Panc1 (cell line): ENCODE results near the gene LACTB.
"Not testable (repeated sequence)": the region's sequence is repeated elsewhere in the genome, so short reads cannot be mapped to it uniquely, and the experiment has no call there.

Experiments
- POLR2AphosphoS5 ChIP-seq: IDR thresholded peaks from 2 replicates; pipeline ENCODE4 v1.6.1; 2012; ENCODE audit warnings: mild to moderate bottlenecking, low read depth, low read length, moderate library complexity
- REST ChIP-seq, 2 experiments: IDR thresholded peaks; 2 replicates each; pipeline ENCODE4 v1.6.1; 2011 to 2012; ENCODE audit warnings: low read depth in 2 of 2, control low read depth in 1 of 2, low read length in 1 of 2, mild to moderate bottlenecking in 1 of 2, moderate library complexity in 1 of 2; ENCODE audit not compliant: insufficient read depth in 1 of 2
- SIN3A ChIP-seq: IDR thresholded peaks from 2 replicates; pipeline ENCODE4 v1.6.1; 2012; ENCODE audit warnings: low read depth, mild to moderate bottlenecking, low read length, moderate library complexity, borderline replicate concordance; ENCODE audit not compliant: insufficient read depth
- TCF7L2 ChIP-seq: IDR thresholded peaks from 2 replicates; pipeline ENCODE4 v1.6.1; 2011; ENCODE audit warnings: mild to moderate bottlenecking, low read depth, low read length, inconsistent platforms
- TF ChIP-seq, protein P1 (sequence below): fragments of 450-650 bp; IDR thresholded peaks from 2 replicates; pipeline ENCODE4 v1.5.1; 2017; ENCODE audit warnings: mild to moderate bottlenecking

- TF ChIP-seq, protein P1, sequence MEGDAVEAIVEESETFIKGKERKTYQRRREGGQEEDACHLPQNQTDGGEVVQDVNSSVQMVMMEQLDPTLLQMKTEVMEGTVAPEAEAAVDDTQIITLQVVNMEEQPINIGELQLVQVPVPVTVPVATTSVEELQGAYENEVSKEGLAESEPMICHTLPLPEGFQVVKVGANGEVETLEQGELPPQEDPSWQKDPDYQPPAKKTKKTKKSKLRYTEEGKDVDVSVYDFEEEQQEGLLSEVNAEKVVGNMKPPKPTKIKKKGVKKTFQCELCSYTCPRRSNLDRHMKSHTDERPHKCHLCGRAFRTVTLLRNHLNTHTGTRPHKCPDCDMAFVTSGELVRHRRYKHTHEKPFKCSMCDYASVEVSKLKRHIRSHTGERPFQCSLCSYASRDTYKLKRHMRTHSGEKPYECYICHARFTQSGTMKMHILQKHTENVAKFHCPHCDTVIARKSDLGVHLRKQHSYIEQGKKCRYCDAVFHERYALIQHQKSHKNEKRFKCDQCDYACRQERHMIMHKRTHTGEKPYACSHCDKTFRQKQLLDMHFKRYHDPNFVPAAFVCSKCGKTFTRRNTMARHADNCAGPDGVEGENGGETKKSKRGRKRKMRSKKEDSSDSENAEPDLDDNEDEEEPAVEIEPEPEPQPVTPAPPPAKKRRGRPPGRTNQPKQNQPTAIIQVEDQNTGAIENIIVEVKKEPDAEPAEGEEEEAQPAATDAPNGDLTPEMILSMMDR = not testable (repeated sequence)
- not testable (repeated sequence) for TF ChIP-seq POLR2AphosphoS5; SIN3A; REST (IDR thresholded peaks at IDR 0.05; ENCODE audit: insufficient read depth in 1 of 2, low read depth in 2 of 2, low read length in 1 of 2); TCF7L2
Observed at GRCh38 chr15:63099581-63099980, 22.1 kb upstream of the LACTB start.
